Left ventricle myocardium inferior (tissue), 1 donor: Measurements from ENCODE around the gene MEG3. TPM values are rescaled to one million over a fixed set of nuclear protein-coding genes. Genes with fewer than 3 reads are reported as not detected.

Experiments
- DNase-seq: peaks from one replicate; pipeline ENCODE4 v3.0.0-alpha.2; 2020
- H3K27ac ChIP-seq: fragments of 200-600 bp; replicated peaks from 2 replicates; pipeline ENCODE4 v1.8.0; 2021
- H3K27me3 ChIP-seq: fragments of 200-600 bp; 2 replicates; pipeline ENCODE4 v1.8.0; 2021; ENCODE audit warnings: low read depth
- H3K36me3 ChIP-seq: fragments of 200-600 bp; 2 replicates; pipeline ENCODE4 v1.8.0; 2021
- H3K4me1 ChIP-seq: fragments of 200-600 bp; 2 replicates; pipeline ENCODE4 v1.8.0; 2021
- H3K4me3 ChIP-seq: fragments of 200-600 bp; 2 replicates; pipeline ENCODE4 v1.8.0; 2021; ENCODE audit warnings: mild to moderate bottlenecking, moderate library complexity
- H3K9me3 ChIP-seq: fragments of 200-600 bp; replicated peaks from 2 replicates; pipeline ENCODE4 v1.8.0; 2021
- intact Hi-C: fragments of 100-400 bp; cut with micrococcal nuclease; formaldehyde crosslinking; loops from one replicate; pipeline ENCODE4 v1.11.0; 2022
- total RNA-seq: library from RNA; stranded (reverse); fragmentation: NEBNext Ultra II Directional; extraction: Animal tissue kit (Norgen Biotek cat#: 25700); gene quantifications from one replicate; pipeline ENCODE4 v1.2.1, GENCODE V29; 2021
- TF ChIP-seq, protein P1 (sequence below): fragments of 200-600 bp; IDR thresholded peaks from 2 replicates; pipeline ENCODE4 v1.8.0; 2021; ENCODE audit warnings: antibody characterized with exemption, mild to moderate bottlenecking, borderline replicate concordance
- donor health status: DM: no; HTN: yes; CAD: no; lungs with severe emphysema.

Gene MEG3
- total RNA-seq, 1 donor from 2014 or later = 17.5 TPM

DNA sequence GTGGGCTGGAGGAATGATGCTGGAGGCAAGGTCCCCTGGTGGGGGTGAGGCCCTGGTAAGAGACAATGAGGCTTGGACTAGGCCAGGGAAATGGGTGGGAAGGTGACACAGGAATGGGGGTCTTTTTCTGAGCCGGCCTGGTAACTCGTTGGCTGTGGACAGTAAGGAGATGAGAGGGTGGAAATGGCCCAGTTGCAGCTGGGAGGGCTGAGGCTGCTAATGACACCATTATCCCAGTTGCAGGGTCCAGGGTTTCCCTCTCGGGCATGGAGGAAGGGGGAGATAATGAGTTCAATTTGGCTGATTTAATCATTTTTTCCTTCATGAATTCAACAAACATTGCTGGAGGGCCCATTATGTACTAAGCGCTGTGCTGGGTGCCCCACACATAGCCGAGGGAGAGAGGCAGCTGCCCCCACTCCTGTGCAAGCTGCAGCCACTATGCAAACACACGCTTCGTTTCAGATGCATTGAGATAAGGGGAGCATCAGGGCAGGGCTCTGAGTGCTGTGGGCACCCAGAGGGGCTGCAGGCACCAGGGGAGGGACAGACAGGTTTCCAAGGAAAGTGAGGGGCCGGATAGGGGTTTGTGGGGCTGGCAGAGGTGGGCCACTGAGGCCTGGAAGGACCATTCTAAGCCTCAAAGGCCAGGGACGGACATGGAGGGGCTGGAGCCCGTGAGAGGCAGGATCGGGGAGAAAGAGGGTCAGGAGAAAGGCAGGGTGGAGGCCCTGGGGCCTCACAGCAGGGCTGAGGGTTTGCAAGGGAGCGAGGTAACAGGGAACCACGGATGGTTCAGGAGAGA, 43.2 kb upstream of the MEG3 start:
- H3K4me1 ChIP-seq = no peaks in the 10 kb centered on the region
- TF ChIP-seq, protein P1, sequence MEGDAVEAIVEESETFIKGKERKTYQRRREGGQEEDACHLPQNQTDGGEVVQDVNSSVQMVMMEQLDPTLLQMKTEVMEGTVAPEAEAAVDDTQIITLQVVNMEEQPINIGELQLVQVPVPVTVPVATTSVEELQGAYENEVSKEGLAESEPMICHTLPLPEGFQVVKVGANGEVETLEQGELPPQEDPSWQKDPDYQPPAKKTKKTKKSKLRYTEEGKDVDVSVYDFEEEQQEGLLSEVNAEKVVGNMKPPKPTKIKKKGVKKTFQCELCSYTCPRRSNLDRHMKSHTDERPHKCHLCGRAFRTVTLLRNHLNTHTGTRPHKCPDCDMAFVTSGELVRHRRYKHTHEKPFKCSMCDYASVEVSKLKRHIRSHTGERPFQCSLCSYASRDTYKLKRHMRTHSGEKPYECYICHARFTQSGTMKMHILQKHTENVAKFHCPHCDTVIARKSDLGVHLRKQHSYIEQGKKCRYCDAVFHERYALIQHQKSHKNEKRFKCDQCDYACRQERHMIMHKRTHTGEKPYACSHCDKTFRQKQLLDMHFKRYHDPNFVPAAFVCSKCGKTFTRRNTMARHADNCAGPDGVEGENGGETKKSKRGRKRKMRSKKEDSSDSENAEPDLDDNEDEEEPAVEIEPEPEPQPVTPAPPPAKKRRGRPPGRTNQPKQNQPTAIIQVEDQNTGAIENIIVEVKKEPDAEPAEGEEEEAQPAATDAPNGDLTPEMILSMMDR = no peak
- H3K27me3 ChIP-seq = peaks cover 57% of the 10 kb centered on the region
- no peaks in the 10 kb centered on the region for H3K36me3 ChIP-seq
- no peaks in the 10 kb centered on the region for H3K9me3 ChIP-seq
- no peak for DNase-seq
- H3K4me3 ChIP-seq = no peak overlapping the region
- H3K27ac ChIP-seq = no peak overlapping the region
- intact Hi-C loops = no loop called here

DNA sequence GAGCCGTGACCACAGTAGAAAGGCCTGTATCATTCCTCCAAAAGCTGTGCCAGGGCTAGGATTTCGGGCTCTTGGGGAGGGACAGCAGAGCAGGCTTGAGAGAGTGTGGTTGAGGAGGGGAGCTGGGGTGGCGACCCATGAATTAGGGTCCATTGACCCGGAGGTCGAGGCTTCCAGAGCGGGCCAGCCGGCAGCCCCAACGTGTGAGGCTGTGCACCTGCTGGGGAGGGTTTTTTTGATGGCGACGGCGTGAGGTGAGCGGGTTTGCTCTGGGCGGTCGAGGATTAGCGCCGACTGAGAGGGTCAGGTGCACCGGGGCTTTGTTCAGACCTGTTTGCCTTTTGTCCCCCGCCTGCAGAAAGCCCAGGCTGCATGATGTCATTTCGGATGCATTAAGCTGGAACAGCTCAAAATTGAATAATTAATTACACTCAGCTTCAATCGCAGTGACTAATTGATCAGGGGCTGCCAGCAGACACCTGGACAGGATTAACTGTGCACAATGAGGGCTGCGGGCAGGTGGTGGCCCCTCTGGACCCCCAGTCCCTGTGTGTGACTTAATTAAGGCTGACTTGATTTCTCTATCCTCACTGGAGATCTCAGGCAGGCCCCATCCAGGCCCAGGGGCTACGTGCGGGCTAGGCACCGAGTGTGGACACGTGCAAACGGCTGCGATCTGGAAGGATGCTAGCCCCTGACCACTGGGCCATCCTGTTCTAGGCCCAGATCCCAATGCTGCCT, 42.1 kb upstream of the MEG3 start:
- Histone ChIP-seq H3K36me3 (no peaks in the 10 kb centered on the region), H3K27ac (no peak overlapping the region), H3K4me3 (no peak overlapping the region), H3K9me3 (no peaks in the 10 kb centered on the region), H3K27me3 (peaks cover 62% of the 10 kb centered on the region), H3K4me1 (no peaks in the 10 kb centered on the region)
- TF ChIP-seq, protein P1 = no peak
- intact Hi-C loops = no loop called here
- no peak for DNase-seq

DNA sequence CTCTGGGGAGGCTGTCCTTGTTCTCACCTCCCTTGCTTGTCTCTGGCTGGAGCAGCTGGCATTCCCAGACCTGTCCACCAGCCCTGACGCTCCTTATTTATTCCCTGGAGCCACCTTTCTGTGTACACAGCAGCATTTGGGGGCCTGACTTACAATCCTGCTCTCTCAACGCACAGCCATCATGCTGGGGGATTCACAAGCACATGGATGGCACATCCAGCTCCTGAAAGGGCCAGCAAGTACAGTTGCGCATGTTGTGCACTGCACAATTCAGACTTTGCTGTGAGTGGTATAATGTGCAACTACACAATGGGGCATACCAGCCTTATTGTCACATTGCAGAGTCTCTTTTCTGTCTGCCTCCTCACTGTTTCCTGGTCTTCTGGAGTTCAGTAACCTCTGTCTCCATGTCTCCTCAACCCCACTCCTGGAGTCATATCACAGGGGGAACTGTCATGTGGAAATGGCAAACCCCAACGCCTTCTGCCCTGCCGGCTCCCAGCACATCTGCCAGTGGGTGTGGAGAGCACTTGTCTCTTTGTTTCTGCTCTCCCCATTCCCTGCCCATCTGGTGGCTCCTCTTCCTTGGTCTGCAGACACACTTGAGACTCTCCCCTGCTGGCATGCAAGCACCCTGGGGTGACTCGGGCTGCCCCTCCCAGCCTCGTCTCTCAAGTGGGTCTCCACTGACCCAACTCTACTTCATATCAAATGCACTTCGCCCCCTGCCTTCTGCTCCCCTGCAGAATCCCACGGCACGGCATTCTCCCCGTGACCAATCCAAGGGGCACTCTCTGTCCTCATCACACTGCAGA, 41.2 kb upstream of the MEG3 start:
- Histone ChIP-seq H3K27ac (no peak overlapping the region), H3K4me1 (no peaks in the 10 kb centered on the region), H3K4me3 (no peak overlapping the region), H3K27me3 (peaks cover 64% of the 10 kb centered on the region), H3K36me3 (no peaks in the 10 kb centered on the region), H3K9me3 (no peaks in the 10 kb centered on the region)
- TF ChIP-seq, protein P1 = no peak
- DNase-seq = no peak
- intact Hi-C loops = no loop called here

DNA sequence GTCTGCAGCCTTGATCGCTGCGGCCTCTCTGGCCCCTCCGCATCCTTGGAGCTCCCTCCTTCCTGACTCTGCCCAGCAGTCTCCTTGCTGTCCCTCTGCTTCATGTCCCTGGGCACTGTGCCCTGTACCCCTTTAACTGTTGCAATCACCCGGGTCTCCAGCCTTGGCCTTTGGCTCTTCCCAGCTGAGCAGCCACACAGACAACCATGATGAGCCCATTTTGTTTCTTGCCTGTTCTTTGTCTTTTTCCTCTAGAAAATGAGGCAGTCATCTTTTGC, 40.6 kb upstream of the MEG3 start:
- DNase-seq = no peak
- intact Hi-C loops = no loop called here
- H3K27me3 ChIP-seq = peaks cover 64% of the 10 kb centered on the region

DNA sequence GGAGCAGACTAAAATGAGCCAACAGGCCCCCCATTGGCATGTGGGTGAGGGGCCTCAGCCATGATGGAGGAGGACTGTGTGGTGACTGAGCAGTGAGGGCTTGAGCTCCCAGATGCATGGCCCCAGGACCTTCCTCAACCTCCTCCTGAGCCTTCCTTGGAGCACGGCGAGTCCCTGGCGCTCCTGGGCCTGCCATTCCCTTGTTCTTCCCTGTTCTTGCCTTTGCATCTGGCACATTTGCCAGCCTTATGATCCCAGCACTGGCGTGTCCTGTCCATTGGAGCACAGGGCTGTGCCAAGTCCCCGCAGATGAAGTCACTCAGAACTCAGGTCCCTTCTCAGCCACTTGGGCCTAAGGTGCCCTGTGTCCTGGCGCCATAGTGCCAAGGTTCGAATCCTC, 40.3 kb upstream of the MEG3 start:
- TF ChIP-seq, protein P1 = no peak
- intact Hi-C loops = no loop called here
- no peaks in the 10 kb centered on the region for H3K4me1 ChIP-seq

More for the DNA sequence above, 40.6 kb upstream of the MEG3 start:
- Histone ChIP-seq H3K36me3 (no peaks in the 10 kb centered on the region), H3K4me1 (no peaks in the 10 kb centered on the region), H3K9me3 (no peaks in the 10 kb centered on the region), H3K27ac (no peak overlapping the region), H3K4me3 (no peak overlapping the region)
- TF ChIP-seq, protein P1 = no peak

More for the DNA sequence above, 40.3 kb upstream of the MEG3 start:
- Histone ChIP-seq H3K27ac (no peak overlapping the region), H3K9me3 (no peaks in the 10 kb centered on the region), H3K36me3 (no peaks in the 10 kb centered on the region), H3K27me3 (peaks cover 65% of the 10 kb centered on the region), H3K4me3 (no peak overlapping the region)
- DNase-seq = no peak
